B cell (primary cell): ENCODE measurements around the gene NAA80. TPM values are rescaled to one million over a fixed set of nuclear protein-coding genes. Genes with fewer than 3 reads are reported as not detected.

Source experiments
- ATAC-seq: fragments of 200-7000 bp; cut with Tn5 transposase; one replicate; pipeline ENCODE4 v1.10.0; 2021; ENCODE audit warnings: low read depth, mild to moderate bottlenecking, moderate number of reproducible peaks, moderate library complexity
- CTCF ChIA-PET: fragments of 350-600 bp; sonication (Branson Sonifier 250); formaldehyde crosslinking; loops from one replicate; lab custom pipeline; 2021; ENCODE audit warnings: antibody characterized with exemption, inconsistent platforms; lab: Charles Lee
- POLR2A ChIA-PET: fragments of 350-600 bp; sonication (Branson Sonifier 250); formaldehyde crosslinking; loops from one replicate; lab custom pipeline; 2021; ENCODE audit warnings: antibody characterized with exemption; lab: Charles Lee
- DNase-seq: peaks from one replicate; pipeline ENCODE4 v3.0.0; 2013
- H2AFZ ChIP-seq: 2 replicates; pipeline ENCODE4 v1.6.1; 2012; ENCODE audit warnings: mild to moderate bottlenecking, low read depth, low read length; ENCODE audit not compliant: insufficient read depth, poor library complexity, severe bottlenecking
- H3K27ac ChIP-seq, 2 donors: 1 replicate in 1 of 2; 2 replicates in 1 of 2; pipeline ENCODE4 v1.5.1; 2012 to 2013; ENCODE audit warnings: low read length in 2 of 2, mild to moderate bottlenecking in 2 of 2, moderate library complexity in 1 of 2
- H3K27me3 ChIP-seq, 4 experiments: fragments of 200-600 bp in 1 of 4; sonication (generic) in 1 of 4; replicated peaks in 1 of 4; 1 replicate in 2 of 4; 2 replicates in 2 of 4; pipeline versions ENCODE4 v1.6.1 to v1.7.0; 2013 to 2016; ENCODE audit warnings: low read length in 3 of 4, mild to moderate bottlenecking in 2 of 4, mixed read lengths in 1 of 4, moderate library complexity in 1 of 4; ENCODE audit not compliant: insufficient read depth in 4 of 4, control insufficient read depth in 3 of 4; ENCODE audit errors: control extremely low read depth in 1 of 4
- H3K36me3 ChIP-seq, 2 experiments: replicated peaks in 1 of 2; 1 replicate in 1 of 2; 2 replicates in 1 of 2; pipeline versions ENCODE4 v1.6.1 to v1.7.1; 2013; ENCODE audit warnings: low read length in 1 of 2; ENCODE audit not compliant: insufficient read depth in 2 of 2, control insufficient read depth in 1 of 2; ENCODE audit errors: control extremely low read depth in 1 of 2, extremely low read depth in 1 of 2
- H3K4me1 ChIP-seq, 2 donors: fragments of 200-600 bp in 1 of 2; sonication (generic) in 1 of 2; 1 replicate in 1 of 2; 2 replicates in 1 of 2; pipeline versions ENCODE4 v1.5.1 to v1.6.1; 2013 to 2017; ENCODE audit warnings: low read length in 2 of 2; ENCODE audit not compliant: control insufficient read depth in 2 of 2, insufficient read depth in 2 of 2
- H3K4me2 ChIP-seq: replicated peaks from 2 replicates; pipeline ENCODE3; 2012; ENCODE audit warnings: mild to moderate bottlenecking, low read depth, low read length; ENCODE audit not compliant: poor library complexity, severe bottlenecking
- H3K4me3 ChIP-seq, 5 experiments: fragments of 200-600 bp in 1 of 5; sonication (generic) in 1 of 5; 1 replicate in 3 of 5; 2 replicates in 2 of 5; pipeline versions ENCODE4 v1.5.1 to v1.7.0; 2011 to 2016; ENCODE audit warnings: low read length in 4 of 5, mild to moderate bottlenecking in 4 of 5, low read depth in 2 of 5, control low read depth in 1 of 5, moderate library complexity in 1 of 5; ENCODE audit not compliant: insufficient read depth in 1 of 5; ENCODE audit errors: control extremely low read depth in 1 of 5, extremely low read depth in 1 of 5
- H3K79me2 ChIP-seq: fragments of 200-600 bp; sonication (generic); one replicate; pipeline ENCODE4 v1.6.0; 2016; ENCODE audit warnings: low read length; ENCODE audit not compliant: control insufficient read depth, insufficient read depth
- H3K9ac ChIP-seq: fragments of 200-600 bp; sonication (generic); 2 replicates; pipeline ENCODE4 v1.6.1; 2017; ENCODE audit warnings: mild to moderate bottlenecking, low read length, moderate library complexity
- H3K9me3 ChIP-seq, 3 donors: one replicate each; pipeline versions ENCODE4 v1.6.1 to v1.7.1; 2013; ENCODE audit warnings: low read length in 2 of 3; ENCODE audit not compliant: control insufficient read depth in 2 of 3, insufficient read depth in 1 of 3; ENCODE audit errors: control extremely low read depth in 1 of 3
- H4K20me1 ChIP-seq: 2 replicates; pipeline ENCODE4 v1.6.0; 2012; ENCODE audit warnings: mild to moderate bottlenecking, low read length; ENCODE audit not compliant: insufficient read depth, control insufficient read depth, poor library complexity, severe bottlenecking
- H3K27ac Mint-ChIP-seq: one replicate; pipeline ENCODE4 v1.8.0; 2021; ENCODE audit warnings: mixed read lengths
- H3K27me3 Mint-ChIP-seq: one replicate; pipeline ENCODE4 v1.8.0; 2021; ENCODE audit warnings: mixed read lengths
- H3K4me1 Mint-ChIP-seq: one replicate; pipeline ENCODE4 v1.8.0; 2021; ENCODE audit warnings: mixed read lengths
- H3K4me3 Mint-ChIP-seq: one replicate; pipeline ENCODE4 v1.8.0; 2021; ENCODE audit warnings: mixed read lengths
- H3K9me3 Mint-ChIP-seq: one replicate; pipeline ENCODE4 v1.8.0; 2022; ENCODE audit warnings: mixed read lengths; ENCODE audit not compliant: insufficient read depth
- EZH2 ChIP-seq: IDR thresholded peaks from 2 replicates; pipeline ENCODE4 v1.6.1; 2012; ENCODE audit warnings: borderline replicate concordance, low read depth, mild to moderate bottlenecking, moderate library complexity, low read length; ENCODE audit not compliant: insufficient read depth, poor library complexity, severe bottlenecking
- WGBS: methylation state at CpG from one replicate; pipeline ENCODE4 v1.1.5; 2013; ENCODE audit warnings: missing lambda C conversion rate; ENCODE audit not compliant: insufficient coverage; 5-methylcytosine and 5-hydroxymethylcytosine counted together
- intact Hi-C: fragments of 100-400 bp; cut with micrococcal nuclease; formaldehyde crosslinking; loops from one replicate; pipeline ENCODE4 v1.10.0; 2022
- polyA plus RNA-seq: library from polyadenylated mRNA; depleted of rRNA; stranded (reverse); fragments of >200 nt; gene quantifications from 2 replicates; pipeline ENCODE4 v1.2.3, GENCODE V29; 2012
- total RNA-seq, 2 donors: library from RNA; stranded (reverse); fragments of 120-200 nt in 1 of 2; gene quantifications; 1 replicate in 1 of 2; 2 replicates in 1 of 2; pipeline versions ENCODE4 v1.2.3 to v1.2.4, GENCODE V29; 2013 to 2022
- TF ChIP-seq, protein P1 (sequence below): fragments of 200-600 bp; IDR thresholded peaks from one replicate; pipeline ENCODE4 v1.8.0; 2022; ENCODE audit warnings: antibody characterized with exemption, mild to moderate bottlenecking

NAA80 gene
- total and polyA plus RNA-seq, 2 donors (not counting 1 experiment from before 2014, with no cell fraction given): 37.8 to 49.0 TPM

DNA sequence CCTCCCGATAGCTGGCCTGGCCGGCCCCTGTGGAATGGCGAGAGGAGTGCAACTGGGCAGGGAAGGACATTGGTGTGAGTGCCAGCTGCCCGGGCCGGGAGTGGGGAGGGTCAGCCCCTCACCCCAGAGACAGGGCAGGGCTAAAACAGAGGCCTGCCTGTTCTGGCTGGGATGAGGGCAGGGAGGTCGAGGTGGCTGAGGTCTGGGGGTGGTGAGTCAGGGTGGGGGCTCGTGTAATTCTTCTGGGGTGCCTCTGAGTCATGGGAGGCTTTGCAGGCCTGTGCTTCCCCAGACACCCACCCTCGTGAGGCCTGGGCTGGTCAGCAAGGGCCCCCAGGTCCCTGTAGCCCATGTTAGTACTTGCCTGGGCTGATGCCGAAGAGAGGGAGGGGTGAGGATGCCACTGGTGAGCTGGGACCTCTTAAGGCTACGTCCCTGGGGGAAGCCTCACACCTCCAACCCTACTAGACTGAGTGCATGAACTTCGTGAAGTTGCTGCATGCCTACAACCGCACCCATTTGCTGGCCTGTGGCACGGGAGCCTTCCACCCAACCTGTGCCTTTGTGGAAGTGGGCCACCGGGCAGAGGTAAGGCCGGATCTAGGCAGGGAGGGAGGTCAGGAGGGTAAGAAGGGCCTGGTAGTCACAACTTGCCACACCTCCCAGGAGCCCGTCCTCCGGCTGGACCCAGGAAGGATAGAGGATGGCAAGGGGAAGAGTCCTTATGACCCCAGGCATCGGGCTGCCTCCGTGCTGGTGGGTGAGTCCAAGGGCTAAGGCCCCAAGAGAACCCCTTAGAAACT lies 28.6 kb downstream of the NAA80 start:
- Histone ChIP-seq H3K4me1 (peaks cover 25 to 31% of the 10 kb centered on the region in 2 donors), H3K27me3 (peaks cover 0 to 53% (median 20%) of the 10 kb centered on the region in 4 experiments), H3K79me2 (no peaks in the 10 kb centered on the region), H3K4me2 (no peak overlapping the region), H3K4me3 (no peak overlapping the region), H3K9ac (no peak overlapping the region), H3K9me3 (no peaks in the 10 kb centered on the region), H3K36me3 (no peaks in the 10 kb centered on the region), H3K27ac (no peak overlapping the region), H4K20me1 (peaks cover 10% of the 10 kb centered on the region), H2AFZ (no peak overlapping the region)
- DNase-seq (no peak), ATAC-seq (no peak)
- no peak overlapping the region for H3K27ac Mint-ChIP-seq
- H3K9me3 Mint-ChIP-seq: no peaks in the 10 kb centered on the region
- POLR2A ChIA-PET: no interaction called here
- WGBS: 89% methylated on average over 10 of the region's 19 CpGs
- H3K27me3 Mint-ChIP-seq: peaks cover 34% of the 10 kb centered on the region
- TF ChIP-seq, protein P1, sequence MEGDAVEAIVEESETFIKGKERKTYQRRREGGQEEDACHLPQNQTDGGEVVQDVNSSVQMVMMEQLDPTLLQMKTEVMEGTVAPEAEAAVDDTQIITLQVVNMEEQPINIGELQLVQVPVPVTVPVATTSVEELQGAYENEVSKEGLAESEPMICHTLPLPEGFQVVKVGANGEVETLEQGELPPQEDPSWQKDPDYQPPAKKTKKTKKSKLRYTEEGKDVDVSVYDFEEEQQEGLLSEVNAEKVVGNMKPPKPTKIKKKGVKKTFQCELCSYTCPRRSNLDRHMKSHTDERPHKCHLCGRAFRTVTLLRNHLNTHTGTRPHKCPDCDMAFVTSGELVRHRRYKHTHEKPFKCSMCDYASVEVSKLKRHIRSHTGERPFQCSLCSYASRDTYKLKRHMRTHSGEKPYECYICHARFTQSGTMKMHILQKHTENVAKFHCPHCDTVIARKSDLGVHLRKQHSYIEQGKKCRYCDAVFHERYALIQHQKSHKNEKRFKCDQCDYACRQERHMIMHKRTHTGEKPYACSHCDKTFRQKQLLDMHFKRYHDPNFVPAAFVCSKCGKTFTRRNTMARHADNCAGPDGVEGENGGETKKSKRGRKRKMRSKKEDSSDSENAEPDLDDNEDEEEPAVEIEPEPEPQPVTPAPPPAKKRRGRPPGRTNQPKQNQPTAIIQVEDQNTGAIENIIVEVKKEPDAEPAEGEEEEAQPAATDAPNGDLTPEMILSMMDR: no peak
- TF ChIP-seq EZH2: no peak
- intact Hi-C loops: no loop called here
- peaks cover 22% of the 10 kb centered on the region for H3K4me1 Mint-ChIP-seq
- CTCF ChIA-PET: interaction anchor here (0.6 to 5.5 kb wide), 8 partner anchors 9 to 151 kb away, joined by 3 to 46 read pairs (median 4); partner anchors contain the start of gene GNAT1
- H3K4me3 Mint-ChIP-seq: no peak overlapping the region

DNA sequence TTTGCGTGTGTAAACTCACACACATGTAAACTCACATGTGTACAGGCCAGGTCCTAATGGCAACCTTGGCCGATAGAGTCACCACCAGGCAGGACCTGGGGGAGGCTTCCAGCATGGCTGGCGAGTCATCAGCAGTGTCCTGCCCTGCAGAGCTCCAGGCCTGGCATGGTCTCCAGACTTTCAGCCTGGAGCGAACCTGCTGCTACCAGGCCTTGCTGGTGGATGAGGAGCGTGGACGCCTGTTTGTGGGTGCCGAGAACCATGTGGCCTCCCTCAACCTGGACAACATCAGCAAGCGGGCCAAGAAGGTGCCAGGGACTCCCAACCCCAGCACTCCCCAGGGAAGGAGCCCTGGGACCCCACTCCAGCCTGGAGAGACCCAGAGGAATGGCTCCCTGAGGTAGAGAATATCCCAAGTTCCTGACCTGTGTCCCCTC lies 29.2 kb downstream of the NAA80 start:
- H3K4me2 ChIP-seq: no peak overlapping the region
- POLR2A ChIA-PET: no interaction called here
- no peak overlapping the region for H3K27ac ChIP-seq
- no peak overlapping the region for H3K4me3 Mint-ChIP-seq
- no peak overlapping the region for H3K27ac Mint-ChIP-seq
- H3K27me3 Mint-ChIP-seq: peaks cover 31% of the 10 kb centered on the region
- H3K9ac ChIP-seq: no peak overlapping the region
- WGBS: 87% methylated on average over 7 of the region's 8 CpGs
- ATAC-seq (no peak), DNase-seq (no peak)
- H3K9me3 ChIP-seq: no peaks in the 10 kb centered on the region
- no peaks in the 10 kb centered on the region for H3K36me3 ChIP-seq
- no peak overlapping the region for H2AFZ ChIP-seq
- CTCF ChIA-PET: interaction anchor here (0.6 to 5.5 kb wide), 4 partner anchors 20 to 76 kb away, joined by 3 to 46 read pairs (median 10); partner anchors contain the start of gene GNAT1
- H3K79me2 ChIP-seq: no peaks in the 10 kb centered on the region
- peaks cover 16% of the 10 kb centered on the region for H3K4me1 Mint-ChIP-seq
- peaks cover 0 to 53% (median 17%) of the 10 kb centered on the region in 4 experiments for H3K27me3 ChIP-seq
- intact Hi-C loops: no loop called here
- H3K4me1 ChIP-seq: peaks cover 19 to 24% of the 10 kb centered on the region in 2 donors
- H3K4me3 ChIP-seq: no peak overlapping the region
- H3K9me3 Mint-ChIP-seq: no peaks in the 10 kb centered on the region
- peaks cover 10% of the 10 kb centered on the region for H4K20me1 ChIP-seq
- TF ChIP-seq EZH2: no peak
- TF ChIP-seq, protein P1: no peak
